Measurements from ENCODE around the gene MAPK1IP1L.
"Not testable (repeated sequence)": the region's sequence is repeated elsewhere in the genome, so short reads cannot be mapped to it uniquely, and the experiment has no call there.

MAPK1IP1L gene

GRCh38 chr14:55054098-55054497, 2.7 kb downstream of the MAPK1IP1L start:
- DNase-seq (ENCODE audit: low read depth in 2 of 3, low spot score in 1 of 3): no peak

GRCh38 chr14:55057919-55058318, 6.5 kb downstream of the MAPK1IP1L start:
- no peak for DNase-seq (ENCODE audit: low read depth in 2 of 3, low spot score in 1 of 3)

GRCh38 chr14:55059333-55059732, 7.9 kb downstream of the MAPK1IP1L start:
- no peak for DNase-seq (ENCODE audit: low read depth in 2 of 3, low spot score in 1 of 3)

- DNase-seq (ENCODE audit: low read depth in 2 of 3, low spot score in 1 of 3): no peak
These were observed 11.3 kb downstream of the MAPK1IP1L start for GRCh38 chr14:55062517-55063351.

- not testable (repeated sequence) for DNase-seq (ENCODE audit: low read depth in 2 of 3, low spot score in 1 of 3)
These were observed 13.4 kb downstream of the MAPK1IP1L start for GRCh38 chr14:55064896-55065295.

GRCh38 chr14:55065411-55065810, 14.0 kb downstream of the MAPK1IP1L start:
- no peak for DNase-seq (ENCODE audit: low read depth in 2 of 3, low spot score in 1 of 3)

- no peak for DNase-seq (ENCODE audit: low read depth in 2 of 3, low spot score in 1 of 3)
These were observed 14.8 kb downstream of the MAPK1IP1L start for GRCh38 chr14:55066223-55066622.

- DNase-seq (ENCODE audit: low read depth in 2 of 3, low spot score in 1 of 3): no peak
These were observed 19.5 kb downstream of the MAPK1IP1L start for GRCh38 chr14:55070981-55071411.

- peak in 1 of 3 donors; percentile 14 for DNase-seq (ENCODE audit: low read depth in 2 of 3, low spot score in 1 of 3)
These were observed 20.6 kb downstream of the MAPK1IP1L start for GRCh38 chr14:55071870-55072640.

- no peak for DNase-seq (ENCODE audit: low read depth in 2 of 3, low spot score in 1 of 3)
These were observed 22.4 kb downstream of the MAPK1IP1L start for GRCh38 chr14:55073856-55074255.

GRCh38 chr14:55074662-55075061, 23.2 kb downstream of the MAPK1IP1L start:
- DNase-seq (ENCODE audit: low read depth in 2 of 3, low spot score in 1 of 3): no peak

- no peak for DNase-seq (ENCODE audit: low read depth in 2 of 3, low spot score in 1 of 3)
These were observed 24.3 kb downstream of the MAPK1IP1L start for GRCh38 chr14:55075628-55076175.

- peak in 1 of 3 donors; percentile 19 for DNase-seq (ENCODE audit: low read depth in 2 of 3, low spot score in 1 of 3)
These were observed 26.0 kb downstream of the MAPK1IP1L start for GRCh38 chr14:55077170-55078151.

- not testable (repeated sequence) for DNase-seq (ENCODE audit: low read depth in 2 of 3, low spot score in 1 of 3)
These were observed 28.5 kb downstream of the MAPK1IP1L start for GRCh38 chr14:55079961-55080360.

- no peak for DNase-seq (ENCODE audit: low read depth in 2 of 3, low spot score in 1 of 3)
These were observed 33.1 kb downstream of the MAPK1IP1L start for GRCh38 chr14:55084401-55085059.

GRCh38 chr14:55085060-55085660, 33.7 kb downstream of the MAPK1IP1L start:
- no peak for DNase-seq (ENCODE audit: low read depth in 2 of 3, low spot score in 1 of 3)

GRCh38 chr14:55086938-55087337, 35.5 kb downstream of the MAPK1IP1L start:
- no peak for DNase-seq (ENCODE audit: low read depth in 2 of 3, low spot score in 1 of 3)

GRCh38 chr14:55088356-55088755, 36.9 kb downstream of the MAPK1IP1L start:
- DNase-seq (ENCODE audit: low read depth in 2 of 3, low spot score in 1 of 3): no peak

- DNase-seq (ENCODE audit: low read depth in 2 of 3, low spot score in 1 of 3): no peak
These were observed 40.9 kb downstream of the MAPK1IP1L start for GRCh38 chr14:55092341-55092740.
